Activated CD8-positive, alpha-beta T cell treated with anti-CD3 and anti-CD28 coated beads for 36 hours (primary cell): ENCODE measurements around the gene PTPRH. TPM values are rescaled to one million over a fixed set of nuclear protein-coding genes. Genes with fewer than 3 reads are reported as not detected.

ENCODE experiments used
- ATAC-seq: fragments of 200-7000 bp; cut with Tn5 transposase; one replicate; pipeline ENCODE4 v1.10.0; 2021; ENCODE audit warnings: mild to moderate bottlenecking, moderate library complexity
- CTCF ChIA-PET: fragments of 350-600 bp; sonication (Branson Sonifier 250); formaldehyde crosslinking; loops from one replicate; lab custom pipeline; 2021; ENCODE audit warnings: antibody characterized with exemption; lab: Charles Lee
- POLR2A ChIA-PET: fragments of 350-600 bp; sonication (Branson Sonifier 250); formaldehyde crosslinking; loops from one replicate; lab custom pipeline; 2021; ENCODE audit warnings: antibody characterized with exemption; lab: Charles Lee
- DNase-seq: peaks from one replicate; pipeline ENCODE4 v3.0.0-alpha.2; 2020
- H3K27ac Mint-ChIP-seq: one replicate; pipeline ENCODE4 v1.8.0; 2021; ENCODE audit warnings: mild to moderate bottlenecking, mixed read lengths
- H3K27me3 Mint-ChIP-seq: one replicate; pipeline ENCODE4 v1.8.0; 2021; ENCODE audit warnings: mixed read lengths
- H3K36me3 Mint-ChIP-seq: one replicate; pipeline ENCODE4 v1.8.0; 2021; ENCODE audit warnings: low read depth, mixed read lengths
- H3K4me1 Mint-ChIP-seq: one replicate; pipeline ENCODE4 v1.8.0; 2021; ENCODE audit warnings: low read depth, mixed read lengths
- H3K4me3 Mint-ChIP-seq: one replicate; pipeline ENCODE4 v1.8.0; 2021; ENCODE audit warnings: mild to moderate bottlenecking, moderate library complexity, mixed read lengths
- H3K9me3 Mint-ChIP-seq: one replicate; pipeline ENCODE4 v1.8.0; 2021; ENCODE audit warnings: mixed read lengths
- CTCF ChIP-seq: fragments of 200-600 bp; IDR thresholded peaks from one replicate; pipeline ENCODE4 v1.8.0; 2022; ENCODE audit warnings: antibody characterized with exemption, mild to moderate bottlenecking
- intact Hi-C: fragments of 100-400 bp; cut with micrococcal nuclease; formaldehyde crosslinking; loops from one replicate; pipeline ENCODE4 v1.10.0; 2022
- total RNA-seq, 2 experiments: library from RNA; stranded (reverse); gene quantifications; one replicate each; pipeline ENCODE4 v1.2.3, GENCODE V29; 2021

Gene PTPRH
- total RNA-seq, 2 experiments from 2014 or later, result not detected

GRCh38 chr19:55169136-55169535, 40.2 kb downstream of the PTPRH start:
- CTCF ChIA-PET, result interaction anchor here (4.7 kb wide), 1 partner anchor 9 kb away, joined by 16 read pairs; no protein-coding TSS in a partner anchor

GRCh38 chr19:55166530-55167268, 42.6 kb downstream of the PTPRH start, which contains the start of gene DNAAF3:
DNAAF3 (minus strand) TSS chr19:55166613; CDS start chr19:55166413, 200 bp downstream.
- peak; percentile 91 for ATAC-seq
- H3K4me3 Mint-ChIP-seq, result peak within 1 kb of the TSS; percentile 66
- ChIA-PET POLR2A (interaction anchor here (0.9 to 1.8 kb wide), 2 partner anchors 77 to 93 kb away, joined by 4 read pairs; partner anchors contain the start of gene PPP6R1), CTCF (interaction anchor here (0.6 to 2.2 kb wide), 7 partner anchors 8 to 1507 kb away, joined by 3 to 9 read pairs (median 4); no protein-coding TSS in a partner anchor)
- H3K9me3 Mint-ChIP-seq, result no peaks in the 10 kb centered on the region
- no peak within 1 kb of the TSS for H3K27ac Mint-ChIP-seq
- intact Hi-C loops, result no loop called here
- TF ChIP-seq CTCF, result no peak
- H3K4me1 Mint-ChIP-seq, result peaks cover 10% of the 10 kb centered on the region
- peaks cover 53% of the 10 kb centered on the region for H3K27me3 Mint-ChIP-seq
- no peaks in the 10 kb centered on the region for H3K36me3 Mint-ChIP-seq
- DNase-seq, result peak; percentile 85

More at GRCh38 chr19:55169136-55169535, 40.2 kb downstream of the PTPRH start:
- Mint-ChIP-seq H3K36me3 (no peaks in the 10 kb centered on the region), H3K27me3 (peaks cover 66% of the 10 kb centered on the region), H3K9me3 (no peaks in the 10 kb centered on the region), H3K4me1 (peaks cover 17% of the 10 kb centered on the region), H3K27ac (no peak overlapping the region), H3K4me3 (no peak overlapping the region)
- POLR2A ChIA-PET, result no interaction called here
- TF ChIP-seq CTCF, result no peak
- intact Hi-C loops, result no loop called here
- no peak for ATAC-seq
- DNase-seq, result no peak

- H3K9me3 Mint-ChIP-seq, result no peaks in the 10 kb centered on the region
- ATAC-seq, result peak; percentile 79
- ChIA-PET POLR2A (interaction anchor here (1.8 kb wide), 1 partner anchor 93 kb away, joined by 4 read pairs; the partner anchor contains the start of gene PPP6R1), CTCF (interaction anchor here (0.6 to 2.2 kb wide), 6 partner anchors 9 to 1507 kb away, joined by 3 to 9 read pairs (median 4); no protein-coding TSS in a partner anchor)
- peak; percentile 45 for TF ChIP-seq CTCF
- H3K27me3 Mint-ChIP-seq, result peaks cover 48% of the 10 kb centered on the region
- intact Hi-C loops, result no loop called here
- peak; percentile 79 for DNase-seq
- peak overlapping the region; percentile 66 for H3K4me3 Mint-ChIP-seq
- no peaks in the 10 kb centered on the region for H3K36me3 Mint-ChIP-seq
- no peak overlapping the region for H3K27ac Mint-ChIP-seq
- peaks cover 10% of the 10 kb centered on the region for H3K4me1 Mint-ChIP-seq
Observed at GRCh38 chr19:55165952-55166529, 43.3 kb downstream of the PTPRH start.

GRCh38 chr19:55161571-55162322, 47.6 kb downstream of the PTPRH start:
- intact Hi-C loops, result no loop called here
- TF ChIP-seq CTCF, result no peak
- ChIA-PET CTCF (interaction anchor here (1.0 to 2.8 kb wide), 3 partner anchors 12 to 99 kb away, joined by 3 to 12 read pairs (median 4); partner anchors contain the start of gene RDH13), POLR2A (interaction anchor here (1.0 to 1.2 kb wide), 3 partner anchors 11 to 223 kb away, joined by 3 read pairs; partner anchors contain the start of gene TMEM238)
- Mint-ChIP-seq H3K4me3 (no peak overlapping the region), H3K9me3 (no peaks in the 10 kb centered on the region), H3K27me3 (peaks cover 54% of the 10 kb centered on the region), H3K36me3 (no peaks in the 10 kb centered on the region), H3K4me1 (peaks cover 8% of the 10 kb centered on the region), H3K27ac (no peak overlapping the region)
- DNase-seq, result no peak
- ATAC-seq, result no peak
